Measurements from ENCODE around the gene CR2.

The CR2 gene

GRCh38 chr1:207501071-207501470 is 46.9 kb downstream of the CR2 start:
- no peak for TF ChIP-seq CTCF (IDR thresholded peaks at IDR 0.05)

DNA sequence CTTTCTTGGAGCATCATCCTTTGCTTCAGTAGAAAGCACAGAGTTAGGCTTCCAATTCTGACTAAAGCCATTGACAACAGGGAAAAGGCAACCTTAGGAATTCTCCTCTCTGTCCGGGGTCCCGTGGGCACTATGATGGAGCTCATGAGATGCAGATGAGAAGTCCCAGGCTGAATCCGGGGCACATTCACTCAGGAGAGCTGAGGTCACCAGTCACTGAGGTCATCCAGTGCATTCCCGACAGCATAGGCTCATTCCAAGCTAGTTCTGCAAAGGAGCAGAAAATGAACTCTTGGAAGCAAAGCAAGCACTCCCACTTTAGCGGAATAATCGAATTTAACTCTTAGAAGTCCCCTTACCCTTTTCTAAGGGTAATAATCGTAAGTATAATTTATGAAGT is 48.6 kb downstream of the CR2 start:
- H3K27ac ChIP-seq = no peak overlapping the region
- no peak for DNase-seq (ENCODE audit: low spot score)
- no peak for TF ChIP-seq CTCF (IDR thresholded peaks at IDR 0.05)
- no peak overlapping the region for H3K4me3 ChIP-seq

More at GRCh38 chr1:207501071-207501470, 46.9 kb downstream of the CR2 start:
- Histone ChIP-seq H3K27ac (no peak overlapping the region), H3K4me3 (no peak overlapping the region)
- DNase-seq (ENCODE audit: low spot score) = no peak

DNA sequence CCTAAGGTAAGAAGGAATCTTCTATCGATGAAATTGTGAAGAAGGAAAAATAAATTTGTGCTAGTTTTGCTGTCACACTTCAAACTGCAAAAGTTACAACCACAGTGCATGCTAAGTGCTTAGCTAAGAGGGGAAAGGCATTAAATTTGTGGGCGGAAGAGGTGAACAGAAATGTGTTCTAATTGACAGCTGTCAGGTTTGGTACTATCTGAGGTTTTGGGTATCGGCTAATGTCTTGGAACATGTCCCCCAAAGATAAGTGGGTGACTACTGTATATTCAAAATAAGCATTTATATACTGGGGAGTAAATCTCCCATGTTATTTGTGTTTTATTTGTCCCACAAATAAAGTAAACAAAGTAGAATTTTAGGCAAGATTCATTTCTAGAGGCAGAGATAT is 49.8 kb downstream of the CR2 start:
- Histone ChIP-seq H3K4me3 (no peak overlapping the region), H3K27ac (no peak overlapping the region)
- DNase-seq (ENCODE audit: low spot score) = no peak
- no peak for TF ChIP-seq CTCF (IDR thresholded peaks at IDR 0.05)

- Histone ChIP-seq H3K4me3 (no peak overlapping the region), H3K27ac (no peak overlapping the region)
- TF ChIP-seq CTCF (IDR thresholded peaks at IDR 0.05) = no peak
- no peak for DNase-seq (ENCODE audit: low spot score)
Measured at GRCh38 chr1:207504438-207504837, 50.3 kb downstream of the CR2 start.

DNA sequence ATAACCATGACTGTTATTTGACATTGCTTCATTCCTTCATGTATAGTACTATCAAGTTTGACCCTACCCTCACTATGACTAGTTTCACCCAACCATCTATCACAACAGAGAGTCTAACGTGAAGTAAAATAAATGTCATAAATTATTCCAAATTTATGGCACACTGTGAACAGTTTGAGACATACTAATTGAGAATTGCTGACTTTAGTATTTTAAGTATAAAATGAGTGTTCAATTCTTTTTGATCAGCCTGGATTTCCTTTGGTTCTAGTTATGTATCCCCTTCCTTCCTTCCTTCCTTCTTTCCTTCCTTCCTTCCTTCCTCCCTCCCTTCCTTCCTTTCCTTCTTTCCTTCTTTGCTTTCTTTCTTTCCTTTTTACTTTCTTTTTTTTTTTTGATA is 56.3 kb downstream of the CR2 start:
- DNase-seq (ENCODE audit: low spot score) = no peak
- no peak overlapping the region for H3K4me3 ChIP-seq
- no peak for TF ChIP-seq CTCF (IDR thresholded peaks at IDR 0.05)
- H3K27ac ChIP-seq = no peak overlapping the region

- H3K4me3 ChIP-seq = no peak overlapping the region
- no peak for TF ChIP-seq CTCF (IDR thresholded peaks at IDR 0.05)
- no peak for DNase-seq (ENCODE audit: low spot score)
- H3K27ac ChIP-seq = no peak overlapping the region
Measured at GRCh38 chr1:207514890-207515289, 60.8 kb downstream of the CR2 start.

DNA sequence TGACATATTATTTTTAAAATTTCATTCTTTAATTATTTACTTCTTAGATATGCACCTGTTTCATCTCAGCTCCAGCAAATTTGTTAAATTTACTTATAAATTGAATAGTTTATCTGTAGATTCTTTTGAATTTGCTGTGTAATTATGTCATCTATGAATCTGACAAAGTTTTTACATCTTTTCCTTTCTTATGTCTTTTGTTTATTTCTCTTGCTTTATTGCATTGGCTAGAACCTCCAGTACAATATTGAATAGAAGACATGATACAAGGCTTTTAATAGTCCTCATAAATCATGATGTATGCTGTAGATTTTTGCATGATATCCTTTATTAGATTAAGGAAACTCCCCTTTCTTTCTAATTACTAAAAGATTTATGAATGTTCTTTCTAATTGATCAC is 62.6 kb downstream of the CR2 start:
- H3K4me3 ChIP-seq = no peak overlapping the region
- no peak overlapping the region for H3K27ac ChIP-seq
- TF ChIP-seq CTCF (IDR thresholded peaks at IDR 0.05) = no peak
- DNase-seq (ENCODE audit: low spot score) = no peak

Data from coronary artery (tissue), 2 donors.